H54 (cell line): ENCODE results near the gene MRE11.

Source experiments
- DNase-seq: peaks from one replicate; pipeline ENCODE4 v3.0.0; 2011; ENCODE audit warnings: low spot score, mixed read lengths; ENCODE audit not compliant: insufficient read length
- FAIRE-seq: peaks from 3 replicates; lab custom pipeline; 2011; peaks lifted over from hg19 to GRCh38; lab: Jason Lieb, UNC
- POLR2A ChIP-seq: IDR thresholded peaks from 2 replicates; pipeline ENCODE4 v1.6.1; 2011; ENCODE audit warnings: low read depth, mild to moderate bottlenecking, low read length

MRE11 gene

DNA sequence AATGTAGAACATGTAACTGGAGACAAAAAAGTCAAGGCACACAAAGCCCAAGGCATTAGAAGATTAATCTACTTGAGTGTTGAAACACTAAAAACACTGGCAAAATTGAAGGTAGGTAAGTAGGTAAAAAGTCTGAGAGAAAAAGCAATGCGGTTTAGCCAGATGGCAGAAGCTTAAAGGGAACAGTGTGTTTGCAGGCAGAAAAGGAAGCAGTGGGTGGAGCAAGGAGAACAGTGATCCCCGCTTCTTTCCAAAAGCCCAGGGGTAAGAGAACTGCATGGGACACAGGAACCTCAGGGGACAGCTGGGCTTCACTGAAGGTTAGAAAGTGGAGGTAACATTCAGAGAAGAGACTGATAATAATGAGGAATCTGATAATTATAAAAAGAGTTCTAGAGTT lies 16.0 kb downstream of the MRE11 start:
- DNase-seq, result no peak
- FAIRE-seq, result no peak
- TF ChIP-seq POLR2A, result no peak

DNA sequence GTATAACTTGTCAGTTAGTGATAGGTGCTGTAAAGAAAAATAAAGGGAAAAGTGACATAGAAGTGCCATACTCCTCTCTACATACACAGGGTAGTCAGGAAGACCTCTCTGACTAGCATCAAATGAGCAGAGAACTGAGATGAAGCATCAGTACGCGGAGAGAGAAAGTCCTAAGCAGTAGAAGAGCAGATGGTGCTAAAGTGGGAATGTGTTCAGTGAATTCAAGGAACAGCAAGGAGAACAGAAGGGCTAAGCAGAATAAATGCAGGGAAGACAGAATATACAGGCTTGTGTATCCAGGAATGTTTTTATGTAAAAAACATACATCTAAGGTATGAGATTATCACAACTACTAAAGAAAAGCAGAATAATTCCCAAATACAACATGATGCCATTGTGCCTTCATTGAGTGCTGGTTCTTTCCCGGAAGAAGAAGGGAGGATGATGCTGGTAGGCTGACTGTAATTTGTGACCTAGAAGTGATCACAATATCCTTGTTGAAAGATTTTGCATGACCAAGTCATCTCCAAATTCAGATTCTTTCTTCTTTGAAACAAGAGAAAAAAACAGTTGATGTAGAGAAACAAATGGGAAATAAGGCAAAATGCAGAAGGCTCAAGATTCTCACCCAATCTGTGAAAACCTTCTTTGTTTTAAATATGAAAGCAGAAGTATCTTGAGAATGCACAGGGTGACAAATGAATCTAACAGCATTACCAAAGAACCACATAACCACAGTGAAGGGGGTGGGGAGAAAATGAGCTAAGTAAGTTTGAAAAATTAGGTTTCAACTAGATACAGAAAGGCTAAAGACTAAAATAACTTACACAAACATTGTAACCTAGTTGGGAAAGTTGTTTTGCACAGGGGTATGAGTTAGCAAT lies 20.5 kb downstream of the MRE11 start:
- TF ChIP-seq POLR2A, result no peak
- FAIRE-seq (no peak), DNase-seq (no peak)

DNA sequence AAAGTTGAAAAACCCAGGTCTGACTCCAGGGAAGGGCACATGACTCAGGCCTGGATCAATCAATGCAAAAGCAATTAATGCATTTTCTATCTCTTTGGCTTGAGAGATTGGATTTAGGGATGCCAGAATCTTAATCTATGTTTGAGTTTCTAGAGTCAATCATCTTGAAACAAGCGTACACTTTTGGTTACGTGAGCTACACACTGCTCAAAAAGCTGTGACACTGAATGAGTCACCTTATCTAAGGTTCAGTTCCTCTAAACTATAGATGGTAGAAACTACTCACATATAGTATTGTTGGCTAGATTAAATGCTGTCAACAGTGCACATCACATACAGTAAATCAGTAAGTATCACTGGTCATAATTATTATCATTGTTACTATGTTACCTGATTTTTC lies 24.2 kb downstream of the MRE11 start:
- FAIRE-seq (no peak), DNase-seq (no peak)
- TF ChIP-seq POLR2A, result no peak

DNA sequence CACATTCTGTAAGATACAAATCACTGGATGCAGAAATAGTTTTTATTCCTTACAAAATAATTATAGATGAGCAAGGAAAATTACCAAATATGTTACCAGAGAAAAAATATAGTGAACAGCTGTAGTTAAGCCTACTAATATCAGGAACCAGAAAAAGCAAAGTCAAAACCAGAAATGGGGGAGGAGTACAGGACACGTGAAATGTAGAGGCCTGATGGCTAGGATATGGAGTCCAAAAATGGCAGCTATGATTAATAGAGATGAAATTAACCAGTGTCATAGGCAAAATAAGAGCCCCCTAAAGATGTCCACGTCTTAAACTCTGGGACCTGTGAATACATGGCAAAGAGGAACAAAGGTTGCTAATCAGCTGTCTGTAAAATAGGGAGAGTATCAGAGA lies 34.1 kb downstream of the MRE11 start:
- no peak for FAIRE-seq
- no peak for DNase-seq
- no peak for TF ChIP-seq POLR2A

DNA sequence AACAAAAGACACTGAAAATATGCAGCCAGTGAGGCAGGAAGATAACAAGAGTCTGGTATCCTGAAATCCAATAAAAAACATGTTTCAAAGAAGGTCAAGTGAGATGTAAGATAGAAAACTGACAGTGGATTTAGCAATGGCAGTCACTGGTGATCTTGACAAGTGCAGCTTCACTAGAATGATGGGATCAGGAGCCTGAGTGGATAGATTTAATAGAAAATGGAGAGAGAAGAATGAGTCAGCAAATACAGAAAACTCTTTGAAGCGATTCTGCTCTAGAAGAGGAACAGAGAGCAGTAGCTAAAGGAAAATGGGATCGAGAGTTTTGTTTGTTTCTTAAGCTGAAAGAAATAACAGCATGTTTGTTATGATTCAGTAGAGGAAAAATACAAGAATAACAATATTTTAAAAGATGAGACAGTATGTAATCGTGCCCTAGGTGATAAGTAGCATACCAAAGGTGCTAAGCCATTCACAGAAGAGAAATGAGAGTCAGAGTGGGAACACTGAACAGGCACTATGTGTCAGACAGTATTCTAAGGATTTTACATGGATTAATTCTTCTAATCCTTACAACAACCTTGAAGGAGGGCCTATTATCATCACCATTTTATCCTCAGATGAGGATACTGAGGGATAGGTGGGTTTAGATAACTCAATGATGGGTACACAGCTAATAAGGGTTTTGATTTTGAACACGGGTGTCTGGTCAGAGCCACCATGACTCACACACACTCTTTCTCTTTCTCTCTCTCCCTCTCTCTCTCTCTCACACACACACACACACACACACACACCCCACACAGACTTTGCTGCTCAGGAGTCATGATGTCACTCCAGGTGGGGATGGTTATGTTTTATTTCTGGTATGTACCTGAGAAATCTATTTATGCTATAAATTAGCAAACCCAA lies 36.3 kb downstream of the MRE11 start:
- no peak for DNase-seq
- TF ChIP-seq POLR2A, result no peak
- no peak for FAIRE-seq

DNA sequence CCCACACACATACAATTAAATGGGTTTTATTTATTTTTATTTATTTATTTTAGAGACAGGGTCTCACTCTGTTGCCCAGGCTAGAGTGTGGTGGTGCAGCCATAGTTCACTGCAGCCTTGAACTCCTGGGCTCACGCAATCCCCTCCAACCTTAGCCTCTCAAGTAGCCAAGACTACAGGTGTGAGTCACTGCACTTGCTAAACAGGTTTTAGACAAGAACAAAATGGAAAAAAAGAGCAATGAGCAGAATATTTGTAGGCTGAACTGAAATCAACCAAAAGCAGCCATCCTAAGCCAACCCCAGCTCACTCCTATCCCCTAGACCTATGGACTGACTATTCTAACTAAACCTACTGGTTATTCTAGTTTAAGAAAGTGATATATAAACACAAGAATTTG lies 37.8 kb downstream of the MRE11 start:
- no peak for FAIRE-seq
- no peak for TF ChIP-seq POLR2A
- no peak for DNase-seq

DNA sequence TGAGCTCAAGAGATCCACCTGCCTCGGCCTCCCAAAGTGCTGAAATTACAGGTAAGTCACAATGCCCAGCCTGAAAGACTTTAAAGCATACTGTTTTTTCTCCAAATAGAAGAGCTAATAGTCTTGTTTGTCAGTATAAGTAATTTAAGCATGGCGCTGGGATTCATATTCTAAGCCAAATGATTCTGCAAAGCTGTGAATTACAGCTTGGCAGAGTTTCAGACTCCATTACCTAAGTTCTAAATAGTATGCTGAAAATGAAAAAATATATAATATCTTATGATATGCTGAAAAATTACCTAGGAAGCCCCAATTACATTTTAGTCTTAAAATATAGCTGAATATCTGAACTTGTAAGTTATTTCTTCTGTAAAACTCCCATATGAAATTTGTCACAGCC lies 39.3 kb downstream of the MRE11 start:
- FAIRE-seq (no peak), DNase-seq (no peak)
- no peak for TF ChIP-seq POLR2A

DNA sequence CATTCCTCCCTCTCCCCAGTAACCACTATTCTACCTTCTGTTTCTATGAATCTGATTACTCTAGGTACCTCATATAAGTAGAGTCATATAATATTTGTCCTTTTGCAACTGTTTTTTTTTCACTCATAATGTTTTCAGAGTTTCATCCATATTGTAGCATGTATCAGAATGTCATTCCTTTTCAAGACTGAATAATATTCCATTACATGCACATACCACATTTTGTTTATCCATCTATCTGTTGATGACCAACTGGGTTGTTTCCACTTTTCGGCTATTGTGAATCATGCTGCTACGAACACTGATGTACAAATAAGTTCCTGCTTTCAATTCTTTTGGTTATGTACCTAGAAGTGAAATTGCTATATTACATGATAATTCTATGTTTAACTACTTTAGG lies 40.7 kb downstream of the MRE11 start:
- DNase-seq (no peak), FAIRE-seq (no peak)
- no peak for TF ChIP-seq POLR2A

DNA sequence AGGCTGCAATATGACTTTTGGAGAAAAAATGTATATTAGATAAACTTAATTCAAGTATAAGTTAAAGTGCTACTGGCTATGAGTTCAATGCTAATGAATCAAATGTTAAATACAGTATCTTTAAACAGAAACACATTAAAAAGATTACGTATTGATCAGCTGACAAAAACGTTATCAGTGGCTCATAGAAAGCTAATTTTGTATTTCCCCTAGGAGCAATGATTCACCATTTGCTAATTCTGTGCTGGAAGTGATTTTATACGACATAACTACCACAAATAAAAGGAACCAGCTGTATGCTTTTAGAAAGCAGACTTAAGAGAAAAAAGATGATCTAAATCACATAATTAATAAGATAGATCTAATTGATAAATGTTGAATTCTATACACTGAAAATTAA lies 43.6 kb downstream of the MRE11 start:
- TF ChIP-seq POLR2A, result no peak
- DNase-seq, result no peak
- FAIRE-seq, result no peak

DNA sequence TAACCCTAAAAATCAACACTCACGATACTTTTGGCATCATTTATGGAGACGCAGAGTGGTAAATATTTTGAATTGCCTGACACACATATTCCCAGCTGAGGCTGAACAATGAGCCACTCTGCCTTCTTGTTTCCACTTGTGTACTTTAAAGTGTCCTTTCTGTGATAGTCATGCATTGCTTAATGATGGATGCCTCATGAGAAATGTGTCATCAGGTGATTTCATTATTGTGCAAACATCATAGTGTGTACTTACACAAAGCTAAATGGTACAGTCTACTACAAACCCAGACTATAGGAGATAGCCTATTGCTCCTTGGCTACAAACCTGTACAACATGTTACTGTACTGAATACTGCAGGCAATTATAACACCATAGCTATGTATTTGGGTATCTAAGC lies 44.2 kb downstream of the MRE11 start:
- FAIRE-seq, result no peak

DNA sequence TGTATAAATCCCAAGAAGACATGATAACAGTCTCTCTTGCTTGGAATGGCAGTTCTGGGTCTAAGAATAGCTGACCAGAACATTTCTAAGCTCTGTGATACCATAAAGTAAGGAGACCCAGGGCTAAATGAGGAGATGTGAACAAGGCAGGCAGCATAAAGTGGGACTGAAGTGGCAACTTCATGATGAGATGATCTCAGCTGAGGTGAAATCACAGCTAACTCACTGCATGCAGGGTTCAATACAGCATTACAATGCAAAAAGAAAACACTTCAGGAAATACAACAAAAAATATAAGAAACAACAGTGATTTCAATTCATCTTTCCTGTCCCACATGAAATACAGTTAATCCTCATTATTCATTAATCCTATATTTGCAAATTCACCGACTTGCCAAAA lies 44.6 kb downstream of the MRE11 start:
- no peak for FAIRE-seq
- DNase-seq, result no peak
- no peak for TF ChIP-seq POLR2A

More for the DNA sequence above, 44.2 kb downstream of the MRE11 start:
- DNase-seq, result no peak
- TF ChIP-seq POLR2A, result no peak

DNA sequence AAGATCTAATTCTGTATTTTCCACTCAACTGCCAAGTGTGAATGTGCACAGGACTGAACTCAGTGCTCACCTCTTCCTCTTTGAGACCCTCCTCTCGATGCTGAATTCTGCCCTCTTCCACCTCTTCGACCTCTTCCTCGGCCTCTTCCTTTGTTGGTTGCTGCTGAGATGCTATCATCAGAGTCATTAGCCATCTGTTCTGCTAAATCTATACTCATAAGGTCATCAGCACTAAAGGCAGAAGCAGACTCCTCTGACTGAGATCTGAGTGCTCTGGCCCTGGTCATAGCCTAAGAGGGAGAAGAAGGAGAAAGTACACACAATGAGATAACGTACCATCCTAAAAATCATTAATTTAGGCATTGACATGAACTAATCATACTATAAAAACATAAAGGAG lies 46.5 kb downstream of the MRE11 start:
- FAIRE-seq (no peak), DNase-seq (no peak)
- TF ChIP-seq POLR2A, result no peak

DNA sequence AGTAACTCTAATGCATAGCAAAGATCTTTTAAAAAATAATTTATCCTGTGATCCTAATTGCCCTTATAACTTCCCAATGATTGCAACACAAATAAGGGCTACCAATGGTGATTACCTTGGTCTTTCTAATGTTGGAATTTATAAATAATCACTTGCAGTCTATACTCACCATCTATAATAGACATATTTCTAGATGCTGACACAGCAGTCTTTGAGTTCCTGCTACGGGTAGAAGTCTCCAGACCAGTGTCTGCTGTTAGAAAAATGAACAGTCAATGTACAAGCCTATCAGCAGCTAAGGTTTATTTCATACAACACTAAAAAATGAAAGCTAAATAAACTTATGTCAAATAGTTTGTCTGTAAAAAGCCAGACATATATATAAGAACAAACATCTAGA lies 48.0 kb downstream of the MRE11 start:
- TF ChIP-seq POLR2A, result no peak
- FAIRE-seq, result no peak
- DNase-seq, result no peak

DNA sequence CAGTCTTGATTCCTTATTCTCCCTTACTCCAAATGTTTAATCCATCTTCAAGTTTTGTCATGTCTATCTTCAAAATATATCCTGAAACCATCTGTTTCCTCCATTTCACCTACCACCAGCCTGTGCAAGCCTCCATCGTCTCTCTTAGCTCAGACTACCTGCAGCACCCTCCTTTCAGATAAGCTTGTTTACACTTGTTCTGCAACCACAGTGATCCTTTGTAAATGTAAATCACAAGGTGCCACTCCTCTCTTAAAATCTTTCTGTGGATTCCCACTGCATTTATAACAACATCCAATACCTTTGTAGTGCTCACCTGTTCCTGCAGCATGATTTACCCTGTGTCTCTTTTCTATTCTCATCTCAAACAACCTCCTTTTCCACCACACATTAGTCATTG lies 60.6 kb downstream of the MRE11 start:
- no peak for FAIRE-seq
- no peak for TF ChIP-seq POLR2A
- no peak for DNase-seq
